NAMALWA (cell line): Measurements from ENCODE around the gene ESRRG.
"Not testable (repeated sequence)": the region's sequence is repeated elsewhere in the genome, so short reads cannot be mapped to it uniquely, and the experiment has no call there.

Experiments
- DNase-seq: peaks from one replicate; pipeline ENCODE4 v3.0.0-alpha.2; 2015; ENCODE audit warnings: low spot score

Gene ESRRG

DNA sequence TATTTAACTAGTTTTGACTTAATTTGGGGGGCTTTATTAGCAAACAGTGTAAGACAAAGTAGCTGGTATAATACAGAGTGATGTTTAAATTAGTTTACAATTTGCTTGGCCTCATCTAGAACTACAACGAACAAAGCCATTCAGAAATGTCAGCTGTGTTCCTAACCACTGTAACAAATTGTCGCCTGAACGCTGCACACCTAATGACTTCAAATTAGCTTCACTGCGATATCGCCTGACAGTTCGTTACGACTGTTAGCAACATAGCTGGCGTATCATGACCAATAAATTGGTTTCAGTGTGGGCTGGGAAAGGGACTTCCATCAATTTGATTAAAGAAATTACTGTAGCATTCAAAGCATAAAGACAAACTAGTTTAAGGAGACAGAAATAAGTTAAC lies 160.1 kb downstream of the ESRRG start:
- no peak for DNase-seq

DNA sequence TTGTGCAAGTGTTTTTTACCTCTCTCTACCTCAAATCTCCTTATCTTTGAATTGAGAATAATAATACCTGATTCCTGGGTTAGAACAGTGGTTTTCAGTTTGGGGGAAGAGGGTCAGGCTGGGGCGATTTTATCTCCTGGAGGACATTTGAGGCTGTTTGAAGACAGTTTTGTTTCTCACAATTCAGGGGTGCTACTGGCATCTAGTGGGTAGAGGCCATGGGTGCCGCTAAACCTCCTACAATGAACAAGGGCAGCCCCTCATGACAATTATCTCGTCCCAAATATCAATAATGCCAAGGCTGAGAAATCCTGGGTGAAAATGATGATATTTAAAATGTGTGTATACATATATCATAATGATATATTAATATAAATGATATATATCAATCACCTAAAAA lies 160.8 kb downstream of the ESRRG start:
- DNase-seq: peak; percentile 7

DNA sequence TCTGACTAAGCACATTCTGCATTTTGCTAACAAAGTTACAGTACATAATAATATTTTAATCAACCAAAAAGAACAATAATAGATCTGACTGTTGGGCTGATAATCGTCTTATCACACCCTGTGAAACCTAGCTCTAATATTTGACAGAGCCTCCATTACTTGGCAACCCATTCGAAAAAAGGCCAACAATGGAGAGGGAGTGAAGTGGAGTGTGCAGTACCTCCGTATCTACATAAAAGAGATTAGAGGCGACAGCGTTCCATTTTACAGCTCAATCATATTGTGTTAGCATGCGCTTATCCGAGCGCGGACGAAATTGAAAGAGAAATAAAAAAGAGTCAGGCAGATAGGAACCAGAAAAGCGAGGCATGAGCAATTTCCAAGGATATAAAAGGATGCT lies 162.7 kb downstream of the ESRRG start:
- no peak for DNase-seq

DNA sequence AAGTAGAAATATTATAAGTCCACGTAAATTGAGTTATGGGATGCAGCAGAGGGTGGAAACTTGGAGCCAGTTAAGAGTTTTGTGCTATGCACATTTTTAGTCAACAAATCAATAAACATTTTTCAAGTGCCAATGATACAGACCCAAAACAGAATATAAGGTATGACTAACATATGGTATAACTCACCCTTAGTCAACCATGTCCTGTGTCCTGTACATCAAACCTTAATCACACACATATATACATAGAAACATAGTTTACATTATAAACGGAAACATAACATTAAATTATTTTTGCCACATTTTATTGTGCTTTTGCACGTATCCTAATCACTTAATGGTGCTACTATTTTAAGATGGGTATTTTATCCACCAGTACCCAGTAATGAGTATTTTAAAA lies 163.9 kb downstream of the ESRRG start:
- DNase-seq: no peak

DNA sequence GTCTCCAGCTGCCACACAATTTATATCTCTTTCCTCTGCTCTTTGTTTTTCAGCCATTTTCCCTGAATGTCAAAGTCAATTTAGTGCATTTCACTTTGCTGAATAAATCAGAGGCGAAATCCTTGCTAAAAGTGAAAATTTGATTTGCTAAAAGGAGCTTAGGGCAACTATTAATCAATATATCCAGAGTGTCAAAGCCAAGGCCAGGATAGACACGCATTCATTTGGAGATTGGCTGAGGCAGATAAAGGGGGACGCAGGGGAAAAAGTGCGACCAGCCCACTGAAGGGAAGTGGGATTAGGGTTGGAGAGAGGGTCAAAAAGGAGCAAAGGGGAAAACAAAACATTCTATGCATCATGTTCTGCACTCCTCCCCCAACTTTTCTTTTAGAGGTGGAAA lies 167.6 kb downstream of the ESRRG start:
- no peak for DNase-seq

DNA sequence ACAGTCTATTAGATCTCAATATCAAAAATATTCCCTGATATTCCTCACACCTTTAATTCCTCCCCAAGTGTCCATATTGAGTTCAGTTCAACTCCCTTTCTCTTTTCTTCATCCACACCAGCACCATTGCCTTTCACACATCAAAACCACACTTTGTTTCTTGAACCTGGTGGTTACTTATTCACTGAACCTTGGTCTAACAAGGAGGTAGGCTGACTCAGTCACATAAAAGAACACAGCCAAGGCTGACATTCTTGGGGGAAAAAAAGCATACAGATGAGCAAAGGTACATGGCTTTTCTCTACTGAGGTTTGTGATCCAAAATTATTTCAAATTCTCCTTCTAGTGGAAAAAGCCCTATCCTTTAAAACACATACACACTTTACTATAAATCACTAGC lies 168.3 kb downstream of the ESRRG start:
- DNase-seq: no peak

DNA sequence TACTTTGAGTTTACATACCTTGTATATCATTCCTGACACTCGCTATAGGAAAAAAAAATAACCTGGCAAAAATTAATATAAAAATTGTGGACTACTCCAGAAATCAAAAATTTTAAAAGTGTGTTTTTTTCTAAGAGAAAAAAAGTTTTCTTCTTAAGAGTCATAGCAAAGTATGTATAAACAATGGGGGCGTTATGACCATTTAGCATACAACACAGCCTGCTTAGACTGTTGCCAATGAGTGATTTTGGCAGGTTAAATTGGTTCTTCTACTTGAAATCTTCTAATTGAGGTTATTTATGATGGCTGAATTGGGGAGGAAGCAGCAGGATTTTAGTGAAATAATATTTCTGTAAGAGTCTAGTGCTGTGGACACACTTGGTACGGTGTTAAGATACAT lies 169.5 kb downstream of the ESRRG start:
- DNase-seq: no peak

DNA sequence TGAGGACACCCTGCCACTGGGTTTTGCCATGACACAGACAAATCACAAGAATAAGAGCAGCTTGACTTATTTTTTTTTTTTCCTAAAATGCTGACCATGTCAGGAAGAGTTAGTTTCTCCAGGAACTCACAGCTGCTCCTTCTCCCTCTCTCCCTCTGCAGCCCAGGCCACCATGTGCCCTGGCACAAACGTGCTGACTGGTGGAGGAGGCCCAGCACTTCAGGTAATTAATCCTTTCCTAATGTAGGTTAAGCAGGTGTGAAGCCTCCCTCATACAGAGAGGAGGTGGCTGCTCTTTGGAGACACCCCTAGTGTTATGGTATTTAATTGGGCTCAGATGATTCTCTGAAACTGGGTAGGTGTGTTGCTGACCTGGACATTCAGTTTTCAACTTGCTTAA lies 170.2 kb downstream of the ESRRG start:
- no peak for DNase-seq

DNA sequence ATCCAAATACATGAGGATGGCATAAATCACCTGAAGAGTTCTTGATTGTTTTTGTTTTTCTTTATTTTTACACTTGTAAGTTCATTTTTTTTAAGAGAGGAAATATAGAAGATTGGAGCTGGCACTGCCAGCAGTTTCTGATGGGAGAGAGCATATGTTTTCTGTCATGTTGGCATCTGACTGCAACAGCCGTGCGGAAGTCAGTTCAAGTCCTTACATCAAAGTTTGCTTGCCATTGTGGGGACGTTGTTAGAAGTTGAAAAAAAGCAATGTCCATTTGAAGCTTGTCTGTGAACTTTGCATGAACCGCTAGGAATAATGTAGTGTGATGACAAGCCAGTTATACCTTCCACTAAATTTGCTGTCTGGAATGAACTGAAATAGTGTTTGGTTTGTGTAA lies 173.4 kb downstream of the ESRRG start:
- no peak for DNase-seq

DNA sequence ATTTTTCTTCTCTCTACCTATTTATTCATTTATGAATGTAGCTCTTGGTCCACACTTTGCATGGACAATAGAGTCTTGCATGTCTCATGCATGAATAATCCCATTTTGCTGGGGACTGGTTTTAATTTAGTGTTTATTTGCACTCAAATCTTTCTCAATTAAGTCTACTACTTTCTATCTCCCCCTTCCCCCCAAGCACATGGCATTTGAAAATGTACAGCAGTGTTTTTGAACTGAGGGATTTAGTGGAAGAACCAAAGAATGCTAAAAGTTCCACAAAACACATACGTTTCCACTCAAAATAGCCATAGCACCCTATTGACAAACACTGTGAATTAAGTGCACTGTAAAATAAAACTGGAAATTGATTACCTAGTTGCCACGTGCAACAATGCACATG lies 180.5 kb downstream of the ESRRG start:
- no peak for DNase-seq

DNA sequence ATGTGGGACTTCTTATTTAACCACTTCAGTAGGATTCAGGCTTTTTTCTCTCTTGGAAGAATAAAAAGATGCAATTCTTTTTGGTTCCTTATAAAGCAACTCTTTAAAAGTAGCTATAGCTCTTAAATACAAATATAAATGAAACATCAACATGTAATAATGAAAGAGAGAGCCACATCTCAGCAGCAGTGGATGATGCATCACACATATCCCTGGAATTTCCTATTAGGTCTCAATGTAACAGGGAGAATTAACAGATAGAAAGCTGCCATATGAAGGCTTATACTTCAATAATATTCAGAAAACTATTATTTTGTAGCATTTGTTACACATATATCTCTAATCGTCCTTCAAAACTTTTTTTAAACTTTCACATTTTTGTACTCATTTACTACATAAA lies 181.0 kb downstream of the ESRRG start:
- DNase-seq: no peak

DNA sequence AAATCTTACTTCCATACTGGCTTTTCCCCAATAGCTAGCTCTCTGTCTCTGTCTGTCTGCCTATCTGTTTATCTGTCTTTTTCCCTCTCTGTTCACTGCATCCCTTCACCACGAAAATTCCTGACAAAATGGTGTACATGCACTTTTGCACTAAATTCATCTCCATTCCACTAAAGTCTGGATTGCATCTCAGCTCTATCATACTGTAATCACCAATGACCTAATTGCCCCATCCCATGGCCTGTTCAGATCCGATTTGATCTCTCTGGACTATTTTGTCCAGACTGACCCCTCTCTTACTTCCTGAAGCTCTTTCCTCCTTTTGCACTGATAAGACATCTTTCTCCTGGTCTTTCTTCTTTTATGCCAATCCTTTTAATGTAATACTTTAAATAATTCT lies 187.5 kb downstream of the ESRRG start:
- no peak for DNase-seq

DNA sequence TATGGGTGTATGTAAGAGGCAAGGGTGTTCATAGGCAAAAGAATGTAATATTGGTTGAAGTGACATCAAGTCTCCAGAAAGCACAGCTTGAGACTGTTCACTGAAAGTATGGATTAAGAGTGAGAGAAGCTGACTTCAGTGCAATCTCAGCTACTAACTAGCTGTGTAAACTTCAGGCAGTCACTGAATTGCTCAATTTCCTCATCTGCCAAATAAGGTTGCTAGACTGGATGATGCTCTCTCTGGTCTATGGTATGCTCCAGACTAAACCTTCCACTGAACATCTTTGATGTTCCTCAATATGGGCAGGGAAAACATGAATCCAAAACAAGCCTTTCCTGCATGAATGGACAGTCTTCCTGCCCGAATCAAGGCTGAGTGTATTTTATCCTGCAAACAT lies 188.2 kb downstream of the ESRRG start:
- DNase-seq: no peak

DNA sequence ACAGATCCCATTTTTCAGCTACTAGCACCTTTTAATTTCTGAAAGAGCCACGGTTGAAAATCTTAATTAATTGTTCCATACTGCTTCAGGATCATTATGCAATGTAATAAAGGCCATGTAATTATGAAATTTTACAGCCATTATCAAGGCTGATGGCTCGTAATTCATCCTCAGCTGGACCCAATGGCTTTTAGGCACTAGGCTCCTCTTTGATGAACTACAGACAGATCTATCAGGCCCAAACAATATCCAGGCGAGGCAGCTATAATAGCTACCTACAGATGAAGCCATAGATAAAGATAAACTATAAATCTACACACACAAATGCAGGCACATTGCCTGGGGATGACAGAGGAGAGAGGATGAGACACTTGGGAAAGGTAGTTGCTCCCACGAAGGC lies 189.5 kb downstream of the ESRRG start:
- no peak for DNase-seq

DNA sequence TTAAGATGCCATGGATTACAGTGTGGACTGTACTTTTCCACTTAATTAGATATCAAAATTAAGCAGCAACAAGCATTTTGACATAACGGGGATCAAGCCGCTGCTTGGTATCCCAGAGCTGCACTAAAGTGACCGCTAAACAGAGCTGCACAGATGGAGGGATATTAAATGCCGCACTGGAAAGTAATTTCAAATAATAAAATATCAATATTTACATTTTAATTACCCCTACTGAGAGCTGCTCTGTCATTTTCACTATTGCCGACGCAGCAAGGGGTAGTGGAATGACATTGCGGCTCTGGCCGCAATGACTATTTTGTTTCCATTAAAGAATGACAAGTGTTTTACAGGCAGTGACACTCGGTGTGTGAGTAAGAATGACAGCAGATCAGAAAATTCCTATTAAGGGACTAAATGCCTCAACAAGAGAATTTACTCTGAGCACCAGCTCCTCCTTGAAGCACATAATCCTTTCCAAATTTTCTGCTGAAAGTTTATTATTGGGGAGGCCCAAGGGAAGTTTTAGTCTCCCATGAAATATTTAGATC lies 190.9 kb downstream of the ESRRG start:
- no peak for DNase-seq

DNA sequence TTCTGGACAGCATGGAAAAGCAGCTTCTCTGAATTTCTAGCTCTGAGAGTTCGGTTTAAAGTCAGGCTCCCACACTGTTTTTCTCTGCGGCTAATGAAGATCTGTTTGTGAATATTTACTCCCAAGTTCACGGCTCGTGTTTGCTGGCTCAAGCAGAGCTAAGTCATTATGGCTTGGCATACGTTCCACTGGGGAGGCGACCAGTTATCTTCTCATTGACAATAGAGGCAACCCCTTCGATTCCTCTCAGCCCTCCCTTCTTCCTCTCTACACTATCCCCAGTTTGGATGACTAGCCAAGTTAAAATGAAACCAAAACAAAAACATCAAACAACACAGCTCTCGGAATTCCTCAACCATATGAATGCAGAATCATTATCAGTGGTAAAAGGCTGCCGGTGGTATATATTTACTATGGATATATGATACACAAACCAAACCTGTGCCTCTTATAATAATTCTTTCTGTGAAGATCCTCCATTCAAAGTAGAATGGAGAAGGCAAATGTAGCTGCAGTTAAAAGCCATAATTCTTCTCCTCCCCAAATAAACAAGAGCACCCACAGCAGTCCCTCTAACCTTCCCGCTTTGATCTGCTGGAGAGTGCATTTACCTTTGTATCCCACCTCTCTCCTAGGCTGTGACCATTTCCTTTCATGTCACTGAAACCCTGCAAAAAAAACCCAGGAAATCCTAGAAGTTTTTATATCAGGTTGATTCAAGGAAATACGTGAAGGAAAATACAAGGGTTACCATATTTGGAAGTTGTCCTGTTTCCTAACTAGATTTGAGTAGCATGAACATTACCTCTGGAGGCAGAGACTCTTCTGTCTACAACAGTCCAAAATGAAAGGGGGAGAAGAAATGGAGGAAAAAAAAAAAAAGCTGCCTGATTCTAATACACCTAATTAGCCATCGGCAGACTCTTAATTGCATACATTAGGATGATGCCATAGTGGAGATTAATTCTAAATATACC lies 191.7 kb downstream of the ESRRG start:
- DNase-seq: no peak

DNA sequence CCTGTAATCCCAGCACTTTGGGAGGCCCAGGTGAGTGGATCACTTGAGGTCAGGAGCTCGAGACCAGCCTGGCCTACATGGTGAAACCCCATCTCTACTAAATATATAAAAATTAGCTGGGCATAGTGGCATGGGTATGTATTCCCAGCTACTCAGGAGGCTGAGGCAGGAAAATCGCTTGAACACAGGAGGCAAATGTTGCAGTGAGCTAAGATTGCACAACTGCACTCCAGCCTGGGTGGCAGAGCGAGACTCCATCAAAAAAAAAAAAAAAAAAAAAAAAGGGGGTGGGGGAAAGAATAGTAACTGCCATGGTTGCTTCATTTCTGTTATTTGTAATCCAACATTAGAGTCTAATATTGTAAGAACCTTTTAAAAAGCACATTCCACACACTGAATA lies 193.4 kb downstream of the ESRRG start:
- DNase-seq: not testable (repeated sequence)

DNA sequence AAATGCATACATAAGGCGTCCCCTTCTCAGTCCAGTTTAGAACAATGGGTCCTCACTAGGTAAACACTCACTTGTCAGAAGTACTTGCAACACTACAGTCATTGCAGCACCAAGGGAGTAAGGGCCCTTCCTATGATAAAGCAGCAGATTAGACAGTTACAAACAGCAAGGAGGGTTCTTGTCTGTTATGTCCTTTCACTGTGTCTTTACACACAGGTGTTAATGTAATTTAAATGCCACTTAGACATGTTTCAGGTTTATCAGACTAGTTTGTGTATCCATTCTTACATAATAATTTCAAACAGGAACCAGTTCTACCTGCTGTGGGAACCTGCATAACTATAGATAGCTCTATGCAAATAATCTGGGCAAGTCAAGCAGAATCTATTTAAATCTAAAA lies 194.4 kb downstream of the ESRRG start:
- peak; percentile 40 for DNase-seq

DNA sequence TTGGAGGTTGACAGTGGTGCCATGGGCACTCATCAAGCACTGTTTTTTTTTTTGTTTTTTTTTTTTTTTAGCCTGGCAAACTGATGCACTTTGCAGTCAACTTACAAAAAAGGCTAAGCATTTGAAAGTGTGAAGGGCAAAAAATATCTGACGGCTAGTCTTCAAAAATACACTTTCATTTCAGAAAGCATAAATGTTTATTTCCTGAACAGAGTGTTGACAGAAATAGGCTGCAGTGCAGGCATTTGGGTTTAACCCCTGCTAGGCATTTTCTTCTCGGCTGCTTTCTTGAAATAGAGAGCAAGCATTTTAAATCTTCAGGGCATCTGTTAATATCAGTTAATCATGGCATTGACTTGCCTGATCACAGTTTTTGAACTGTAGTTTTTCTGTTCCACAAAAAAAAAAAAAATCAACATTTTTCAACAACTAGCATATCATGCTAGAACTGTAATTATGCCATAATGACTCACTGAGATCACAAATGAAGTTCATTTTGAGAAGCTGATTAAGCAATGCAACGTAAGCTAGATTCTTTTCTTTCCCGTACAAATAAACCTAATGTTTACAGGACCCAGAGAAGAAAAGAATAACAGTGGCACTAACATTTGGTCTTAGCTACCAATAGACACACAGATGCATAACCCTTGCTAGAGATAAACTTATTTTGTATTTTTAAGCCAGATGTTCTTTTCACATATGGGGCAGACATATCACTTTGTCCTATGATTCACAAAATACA lies 199.6 kb downstream of the ESRRG start:
- DNase-seq: no peak

DNA sequence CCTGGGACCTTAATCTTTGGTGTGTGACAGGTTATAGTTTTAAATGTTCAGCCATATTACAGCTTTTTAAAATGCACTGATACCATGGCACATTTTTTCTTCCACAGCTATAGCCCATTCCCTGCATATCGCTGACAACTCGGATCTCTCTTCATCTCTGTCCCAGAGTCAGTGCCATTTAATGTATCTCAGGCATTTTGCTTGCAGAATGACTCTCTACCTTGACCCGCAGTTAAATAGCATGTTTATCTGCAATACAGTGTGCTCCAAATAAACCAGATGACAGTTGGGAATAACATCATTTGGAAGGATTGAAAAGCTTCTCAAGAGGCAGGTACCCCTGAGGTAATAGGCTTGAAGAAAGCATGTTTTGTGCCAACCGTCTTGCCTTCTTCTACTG lies 200.2 kb downstream of the ESRRG start:
- DNase-seq: no peak

DNA sequence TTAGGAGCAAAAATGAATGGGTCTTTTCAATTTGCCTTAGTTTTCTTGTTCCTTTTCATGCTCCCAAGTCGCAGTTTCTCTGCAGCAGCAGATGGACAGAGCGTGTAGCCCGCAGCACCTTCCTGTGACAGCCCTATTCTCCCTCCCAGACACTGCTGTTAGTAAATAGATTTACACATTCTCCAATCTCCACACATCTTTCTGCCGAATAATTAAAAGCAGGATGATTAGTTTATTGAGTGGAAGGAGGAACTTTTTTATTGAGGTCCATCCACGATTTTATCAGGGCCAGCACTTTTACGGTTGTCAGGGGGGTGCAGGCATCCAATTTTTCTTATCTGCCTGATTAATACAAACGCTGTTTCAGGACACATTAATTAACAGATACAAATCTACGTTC lies 201.8 kb downstream of the ESRRG start:
- DNase-seq: no peak

DNA sequence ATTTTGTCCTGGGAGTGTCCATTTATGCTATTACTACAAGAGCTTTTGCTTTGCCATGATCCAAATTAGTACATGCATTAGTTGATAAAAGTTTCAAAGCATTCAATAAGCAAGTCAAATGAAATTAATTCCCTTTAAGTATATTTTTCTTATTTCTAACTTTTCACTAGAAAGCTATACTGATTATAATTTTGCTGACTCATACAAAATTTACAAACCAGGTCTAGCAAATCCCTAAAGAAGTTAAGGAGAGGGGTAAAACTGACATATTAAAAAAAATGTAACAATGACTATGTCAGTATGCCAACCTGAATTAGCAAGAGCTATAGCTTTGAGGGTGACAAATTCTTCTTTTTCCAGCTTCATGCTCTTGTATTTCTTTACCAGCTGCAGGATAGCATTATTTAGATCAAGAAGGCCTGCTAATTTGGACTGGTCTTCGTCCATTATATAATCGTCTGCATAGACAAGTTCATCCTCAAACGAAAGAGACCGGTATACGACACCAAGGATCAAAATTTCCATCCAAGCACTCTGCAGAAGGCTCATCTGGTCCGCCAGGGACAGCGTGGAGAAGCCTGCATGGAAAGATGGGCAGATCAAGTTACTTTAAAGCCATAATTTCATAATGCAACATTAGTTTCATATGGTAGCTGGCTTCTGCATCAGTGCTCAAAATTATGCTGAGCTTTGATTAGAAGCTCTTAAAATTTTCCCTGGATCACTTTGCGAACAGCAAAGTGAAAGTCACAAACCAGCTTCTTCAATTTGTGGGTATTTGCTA lies 204.2 kb downstream of the ESRRG start:
- DNase-seq: no peak
